ENCODE data around the gene ASAP3. TPM values are rescaled to one million over a fixed set of nuclear protein-coding genes. Genes with fewer than 3 reads are reported as not detected.
"Not testable (repeated sequence)": the region's sequence is repeated elsewhere in the genome, so short reads cannot be mapped to it uniquely, and the experiment has no call there.

ASAP3 gene
- polyA plus RNA-seq, 2 of the 4 experiments (the other 2 are of a cell fraction), result 4.0 to 5.2 TPM

- WGBS (ENCODE audit: missing lambda C conversion rate), result 28% methylated on average over 1 of the region's 6 CpGs
- no peak overlapping the region for H3K4me3 ChIP-seq
- FAIRE-seq, result no peak
These were observed 19.0 kb upstream of the ASAP3 start for GRCh38 chr1:23502951-23503350.

DNA sequence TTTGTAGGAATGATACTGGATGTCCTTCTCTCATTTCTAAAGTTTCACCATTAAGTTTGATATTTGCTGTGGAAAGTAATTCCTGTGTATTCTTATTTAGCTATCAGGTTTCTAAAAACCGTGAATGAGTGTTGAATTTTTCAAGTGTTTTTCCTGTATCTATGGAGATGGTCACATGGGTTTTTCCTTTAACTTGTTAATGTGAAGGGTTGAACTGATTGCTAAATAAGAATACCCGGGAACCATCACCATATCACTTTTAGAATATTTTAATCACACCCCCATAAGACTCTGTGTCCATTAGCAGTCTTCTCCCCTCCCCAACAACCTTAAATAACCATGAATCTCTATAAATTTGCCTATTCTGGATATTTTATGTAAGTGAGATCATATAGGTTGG is 16.5 kb upstream of the ASAP3 start:
- no peaks in the 10 kb centered on the region for H3K4me1 ChIP-seq
- ATAC-seq (no peak), FAIRE-seq (no peak), DNase-seq (ENCODE audit: low read depth in 1 of 2, low spot score in 1 of 2) (no peak)
- CTCF ChIA-PET, result interaction anchor here (1.4 to 1.8 kb wide), 4 partner anchors 41 to 251 kb away, joined by 3 to 8 read pairs (median 3); no protein-coding TSS in a partner anchor
- TF ChIP-seq ESRRA (IDR thresholded peaks at IDR 0.05; ENCODE audit: borderline replicate concordance, low read length) (no peak), CHD2 (IDR thresholded peaks at IDR 0.05; ENCODE audit: low read length, partially characterized antibody) (no peak)
- H3K4me3 ChIP-seq, result no peak overlapping the region
- 49% methylated on average over 2 of the region's 2 CpGs for WGBS (ENCODE audit: missing lambda C conversion rate)
- POLR2A ChIA-PET, result no interaction called here
- H3K9me3 ChIP-seq, result no peaks in the 10 kb centered on the region
- H3K27ac ChIP-seq, result no peak overlapping the region
- H3K4me2 ChIP-seq, result no peak overlapping the region

More at GRCh38 chr1:23502951-23503350, 19.0 kb upstream of the ASAP3 start:
- DNase-seq (ENCODE audit: low read depth in 1 of 2, low spot score in 1 of 2) (no peak), ATAC-seq (no peak)
- no peak overlapping the region for H3K4me2 ChIP-seq
- POLR2A ChIA-PET, result no interaction called here
- H3K27ac ChIP-seq, result no peak overlapping the region
- TF ChIP-seq PHF8 (IDR thresholded peaks at IDR 0.05; ENCODE audit: borderline replicate concordance, low read depth) (no peak), GATA3 (IDR thresholded peaks at IDR 0.05; ENCODE audit: borderline replicate concordance) (no peak), KDM1A (IDR thresholded peaks at IDR 0.05; ENCODE audit: low read depth) (no peak), ESRRA (IDR thresholded peaks at IDR 0.05; ENCODE audit: borderline replicate concordance, low read length) (no peak)
- TF ChIP-seq, protein P1, sequence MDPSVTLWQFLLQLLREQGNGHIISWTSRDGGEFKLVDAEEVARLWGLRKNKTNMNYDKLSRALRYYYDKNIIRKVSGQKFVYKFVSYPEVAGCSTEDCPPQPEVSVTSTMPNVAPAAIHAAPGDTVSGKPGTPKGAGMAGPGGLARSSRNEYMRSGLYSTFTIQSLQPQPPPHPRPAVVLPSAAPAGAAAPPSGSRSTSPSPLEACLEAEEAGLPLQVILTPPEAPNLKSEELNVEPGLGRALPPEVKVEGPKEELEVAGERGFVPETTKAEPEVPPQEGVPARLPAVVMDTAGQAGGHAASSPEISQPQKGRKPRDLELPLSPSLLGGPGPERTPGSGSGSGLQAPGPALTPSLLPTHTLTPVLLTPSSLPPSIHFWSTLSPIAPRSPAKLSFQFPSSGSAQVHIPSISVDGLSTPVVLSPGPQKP (IDR thresholded peaks at IDR 0.05; ENCODE audit: low read depth, low read length), result no peak
- H3K4me1 ChIP-seq, result no peaks in the 10 kb centered on the region
- H3K9me3 ChIP-seq, result no peaks in the 10 kb centered on the region
- CTCF ChIA-PET, result no interaction called here

DNA sequence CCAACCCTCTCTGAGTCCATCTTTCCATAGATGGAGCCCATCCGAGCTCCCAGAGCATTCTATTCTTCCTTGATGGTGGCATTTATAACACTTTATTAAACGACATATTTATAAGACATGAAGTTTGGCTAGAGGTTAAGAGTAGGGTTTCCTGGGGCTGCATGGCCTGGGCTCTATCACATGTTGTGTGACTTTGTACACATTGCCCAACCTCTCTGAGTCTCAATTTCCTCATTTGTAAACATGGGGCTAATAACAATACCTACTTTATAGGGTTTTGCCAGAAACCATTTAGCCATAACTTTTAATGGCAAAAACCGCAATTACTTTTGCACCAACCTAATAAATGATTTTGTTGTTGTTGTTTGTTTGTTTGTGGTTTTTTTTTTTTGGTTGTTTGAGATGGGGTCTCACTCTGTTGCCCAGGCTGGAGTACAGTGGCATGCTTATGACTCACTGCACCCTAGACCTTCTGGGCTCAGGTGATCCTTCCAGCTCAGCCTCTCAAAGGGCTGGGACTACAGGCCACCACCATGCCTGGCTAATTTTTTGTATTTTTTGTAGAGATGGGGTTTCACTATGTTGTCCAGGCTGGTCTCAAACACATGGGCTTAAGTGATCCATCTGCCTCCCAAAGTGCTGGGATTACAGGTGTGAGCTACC is 13.9 kb upstream of the ASAP3 start:
- no peak for DNase-seq (ENCODE audit: low read depth in 1 of 2, low spot score in 1 of 2)
- POLR2A ChIA-PET, result interaction anchor here (0.9 to 1.5 kb wide), 3 partner anchors 14 to 61 kb away, joined by 3 to 7 read pairs (median 3); partner anchors contain the start of genes ASAP3 and ID3
- WGBS (ENCODE audit: missing lambda C conversion rate), result 86% methylated on average over 3 of the region's 3 CpGs
- H3K9me3 ChIP-seq, result no peaks in the 10 kb centered on the region
- FAIRE-seq, result no peak
- ATAC-seq, result no peak
- H3K27ac ChIP-seq, result peak overlapping the region in 1 of 2 experiments; percentile 77; a peak in 4 of 6 replicates
- TF ChIP-seq HEYL (CRISPR knock-in tag; IDR thresholded peaks at IDR 0.05), result no peak
- no peak for TF ChIP-seq NR3C1 (IDR thresholded peaks at IDR 0.05)
- TF ChIP-seq HES2 (IDR thresholded peaks at IDR 0.05), result no peak
- TF ChIP-seq CHD2 (IDR thresholded peaks at IDR 0.05; ENCODE audit: low read length, partially characterized antibody), result no peak
- no peak for TF ChIP-seq TP53 (CRISPR knock-in tag; IDR thresholded peaks at IDR 0.05)
- TF ChIP-seq, protein P2, sequence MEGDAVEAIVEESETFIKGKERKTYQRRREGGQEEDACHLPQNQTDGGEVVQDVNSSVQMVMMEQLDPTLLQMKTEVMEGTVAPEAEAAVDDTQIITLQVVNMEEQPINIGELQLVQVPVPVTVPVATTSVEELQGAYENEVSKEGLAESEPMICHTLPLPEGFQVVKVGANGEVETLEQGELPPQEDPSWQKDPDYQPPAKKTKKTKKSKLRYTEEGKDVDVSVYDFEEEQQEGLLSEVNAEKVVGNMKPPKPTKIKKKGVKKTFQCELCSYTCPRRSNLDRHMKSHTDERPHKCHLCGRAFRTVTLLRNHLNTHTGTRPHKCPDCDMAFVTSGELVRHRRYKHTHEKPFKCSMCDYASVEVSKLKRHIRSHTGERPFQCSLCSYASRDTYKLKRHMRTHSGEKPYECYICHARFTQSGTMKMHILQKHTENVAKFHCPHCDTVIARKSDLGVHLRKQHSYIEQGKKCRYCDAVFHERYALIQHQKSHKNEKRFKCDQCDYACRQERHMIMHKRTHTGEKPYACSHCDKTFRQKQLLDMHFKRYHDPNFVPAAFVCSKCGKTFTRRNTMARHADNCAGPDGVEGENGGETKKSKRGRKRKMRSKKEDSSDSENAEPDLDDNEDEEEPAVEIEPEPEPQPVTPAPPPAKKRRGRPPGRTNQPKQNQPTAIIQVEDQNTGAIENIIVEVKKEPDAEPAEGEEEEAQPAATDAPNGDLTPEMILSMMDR (IDR thresholded peaks at IDR 0.05), result no peak
- CTCF ChIA-PET, result interaction anchor here (0.6 to 6.6 kb wide), 37 partner anchors 9 to 521 kb away, joined by 3 to 101 read pairs (median 5); partner anchors contain the start of genes ASAP3, E2F2 and ELOA
- no peak overlapping the region for H3K4me3 ChIP-seq
- H3K4me2 ChIP-seq, result no peak overlapping the region
- H3K4me1 ChIP-seq, result no peaks in the 10 kb centered on the region

DNA sequence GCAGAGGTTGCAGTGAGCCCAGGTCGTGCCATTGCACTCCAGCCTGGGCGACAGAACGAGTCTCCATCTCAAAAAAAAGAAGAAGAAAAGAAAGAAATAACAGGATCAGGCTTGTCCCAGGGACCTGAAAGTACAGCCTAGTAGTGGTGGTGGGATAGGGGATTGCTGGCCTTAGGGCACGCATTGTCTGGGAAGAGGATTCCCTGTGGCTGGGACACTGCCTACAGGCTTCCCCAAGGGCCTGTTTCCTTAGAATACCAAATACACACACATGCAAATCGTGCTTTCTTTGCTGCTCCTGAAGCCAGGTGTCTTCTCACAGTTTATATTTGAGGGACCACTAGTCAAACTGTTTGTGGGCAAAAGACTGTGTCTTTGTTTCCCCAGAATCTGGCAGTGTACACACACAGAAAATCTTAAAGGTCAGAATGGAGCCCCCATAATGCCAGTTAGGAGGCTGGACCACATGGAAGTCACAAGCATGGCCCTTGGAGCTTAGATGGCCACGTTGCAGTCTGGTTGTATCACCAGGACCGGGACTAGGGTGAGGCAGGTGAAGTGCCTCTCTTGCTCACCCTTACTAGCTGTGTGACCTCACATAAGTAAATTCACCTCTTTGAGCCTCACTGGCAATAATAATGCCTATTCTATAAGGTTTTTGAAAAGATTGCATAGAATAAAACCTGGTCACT is 12.7 kb upstream of the ASAP3 start:
- ATAC-seq (peak; percentile 55 to 70; a peak in 5 of 6 replicates), DNase-seq (ENCODE audit: low read depth in 1 of 2, low spot score in 1 of 2) (no peak), FAIRE-seq (no peak)
- TF ChIP-seq POLR2AphosphoS2 (conservative IDR thresholded peaks at IDR 0.05; ENCODE audit: low read length), result no peak
- TF ChIP-seq HOXB5 (CRISPR knock-in tag; IDR thresholded peaks at IDR 0.05), result no peak
- H3K4me2 ChIP-seq, result no peak overlapping the region
- 49% methylated on average over 7 of the region's 7 CpGs for WGBS (ENCODE audit: missing lambda C conversion rate)
- H3K4me1 ChIP-seq, result no peaks in the 10 kb centered on the region
- CTCF ChIA-PET, result interaction anchor here (0.6 to 6.6 kb wide), 43 partner anchors 8 to 520 kb away, joined by 3 to 101 read pairs (median 5); partner anchors contain the start of genes ASAP3, E2F2 and ELOA
- H3K9me3 ChIP-seq, result no peaks in the 10 kb centered on the region
- POLR2A ChIA-PET, result interaction anchor here (0.6 to 1.5 kb wide), 5 partner anchors 12 to 195 kb away, joined by 3 to 7 read pairs (median 3); partner anchors contain the start of genes ASAP3, HNRNPR, ID3 and RPL11
- H3K27ac ChIP-seq, result no peak overlapping the region
- H3K4me3 ChIP-seq, result no peak overlapping the region

DNA sequence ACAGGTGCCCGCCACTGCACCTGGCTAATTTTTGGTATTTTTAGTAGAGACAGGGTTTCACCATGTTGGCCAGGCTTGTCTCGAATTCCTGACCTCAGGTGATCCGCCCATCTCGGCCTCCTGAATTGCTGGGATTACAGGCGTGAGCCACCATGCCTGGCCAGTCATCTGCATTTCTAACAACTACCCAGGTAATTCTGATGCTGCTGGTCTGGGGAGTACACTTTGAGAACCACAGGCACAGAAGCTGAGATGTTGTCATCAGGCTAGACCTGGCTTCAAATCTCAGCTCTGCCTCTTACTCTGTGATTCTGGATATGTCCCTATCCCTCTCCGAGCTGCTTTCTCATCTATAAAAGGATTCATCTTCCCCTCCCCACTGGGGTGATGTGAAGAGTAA is 10.9 kb upstream of the ASAP3 start:
- H3K9me3 ChIP-seq; POLR2A ChIA-PET; H3K4me2 ChIP-seq; H3K27ac ChIP-seq; DNase-seq (ENCODE audit: low read depth in 1 of 2, low spot score in 1 of 2); H3K4me3 ChIP-seq; FAIRE-seq; ATAC-seq; H3K4me1 ChIP-seq: not testable (repeated sequence)
- 72% methylated on average over 6 of the region's 6 CpGs for WGBS (ENCODE audit: missing lambda C conversion rate)
- CTCF ChIA-PET, result interaction anchor here (0.7 to 6.6 kb wide), 10 partner anchors 9 to 518 kb away, joined by 3 to 101 read pairs (median 3); partner anchors contain the start of genes ASAP3 and E2F2

DNA sequence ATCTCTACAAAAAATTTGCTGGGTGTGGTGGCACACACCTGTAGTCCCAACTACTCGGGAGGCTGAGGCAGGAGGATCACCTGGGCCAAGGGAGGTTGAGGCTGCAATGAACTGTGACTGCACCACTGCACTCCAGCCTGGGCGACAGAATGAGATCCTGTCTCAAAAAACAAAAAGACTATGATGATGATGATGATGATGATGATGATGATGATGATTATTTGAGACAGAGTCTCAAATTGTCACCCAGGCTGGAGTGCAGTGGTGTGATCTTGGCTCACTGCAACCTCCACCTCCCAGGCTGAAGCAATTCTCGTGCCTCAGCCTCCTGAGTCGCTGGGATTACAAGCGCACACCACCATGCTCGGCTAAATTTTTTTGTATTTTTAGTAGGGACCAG is 8.8 kb upstream of the ASAP3 start:
- H3K27ac ChIP-seq; H3K4me3 ChIP-seq; POLR2A ChIA-PET; FAIRE-seq; DNase-seq (ENCODE audit: low read depth in 1 of 2, low spot score in 1 of 2); H3K9me3 ChIP-seq; ATAC-seq; H3K4me2 ChIP-seq; H3K4me1 ChIP-seq: not testable (repeated sequence)
- CTCF ChIA-PET, result interaction anchor here (2.4 kb wide), 1 partner anchor 48 kb away, joined by 8 read pairs; no protein-coding TSS in a partner anchor
- 70% methylated on average over 6 of the region's 6 CpGs for WGBS (ENCODE audit: missing lambda C conversion rate)

All from A549 (cell line).